Natural killer cell (primary cell): ENCODE results near the gene LGI4. TPM values are rescaled to one million over a fixed set of nuclear protein-coding genes. Genes with fewer than 3 reads are reported as not detected.
A peak's percentile ranks its signal among the peaks of the same experiment; 100 is the strongest.

Experiments
- ATAC-seq, 3 donors: fragments of 150-1000 bp in 2 of 3; fragments of 200-7000 bp in 1 of 3; cut with Tn5 transposase; 1 replicate in 1 of 3; 2 replicates in 2 of 3; pipeline ENCODE4 v1.10.0; 2021; ENCODE audit warnings: mild to moderate bottlenecking in 2 of 3, moderate library complexity in 2 of 3
- DNase-seq, 2 donors: peaks; one replicate each; pipeline versions ENCODE4 v3.0.0 to v3.0.0-alpha.2; 2013 to 2021; ENCODE audit warnings: mixed read lengths in 1 of 2
- H3K27ac ChIP-seq: one replicate; pipeline ENCODE4 v1.5.1; 2013; ENCODE audit warnings: mild to moderate bottlenecking, low read length
- H3K27me3 ChIP-seq: one replicate; pipeline ENCODE4 v1.6.1; 2013; ENCODE audit warnings: low read length; ENCODE audit not compliant: control insufficient read depth, insufficient read depth
- H3K36me3 ChIP-seq: one replicate; pipeline ENCODE4 v1.6.1; 2013; ENCODE audit warnings: low read length; ENCODE audit not compliant: control insufficient read depth, insufficient read depth
- H3K4me1 ChIP-seq: one replicate; pipeline ENCODE4 v1.6.1; 2013; ENCODE audit warnings: low read length; ENCODE audit not compliant: control insufficient read depth, insufficient read depth
- H3K4me3 ChIP-seq: one replicate; pipeline ENCODE4 v1.5.1; 2013; ENCODE audit warnings: low read length
- H3K9me3 ChIP-seq: one replicate; pipeline ENCODE4 v1.6.1; 2013; ENCODE audit warnings: low read length; ENCODE audit not compliant: control insufficient read depth, insufficient read depth
- H3K27ac Mint-ChIP-seq, 2 donors: one replicate each; pipeline ENCODE4 v1.8.0; 2022; ENCODE audit warnings: mild to moderate bottlenecking in 2 of 2, mixed read lengths in 2 of 2, moderate library complexity in 1 of 2
- H3K27me3 Mint-ChIP-seq, 2 donors: one replicate each; pipeline ENCODE4 v1.8.0; 2022; ENCODE audit warnings: low read depth in 2 of 2, mixed read lengths in 2 of 2
- H3K36me3 Mint-ChIP-seq: one replicate; pipeline ENCODE4 v1.8.0; 2022; ENCODE audit warnings: mixed read lengths
- H3K4me1 Mint-ChIP-seq, 2 donors: one replicate each; pipeline ENCODE4 v1.8.0; 2022; ENCODE audit warnings: mixed read lengths in 2 of 2
- H3K4me3 Mint-ChIP-seq: one replicate; pipeline ENCODE4 v1.8.0; 2022; ENCODE audit warnings: mild to moderate bottlenecking, moderate library complexity, mixed read lengths
- H3K9me3 Mint-ChIP-seq, 2 donors: one replicate each; pipeline ENCODE4 v1.8.0; 2022; ENCODE audit warnings: mixed read lengths in 2 of 2
- WGBS: methylation state at CpG from one replicate; pipeline ENCODE4 v1.1.7; 2013; ENCODE audit warnings: missing lambda C conversion rate; ENCODE audit not compliant: insufficient coverage; 5-methylcytosine and 5-hydroxymethylcytosine counted together
- intact Hi-C: fragments of 100-400 bp; cut with micrococcal nuclease; formaldehyde crosslinking; loops from one replicate; pipeline ENCODE4 v1.14.2; 2022
- total RNA-seq, 4 donors: library from RNA; stranded (reverse); fragments of 120-200 nt in 1 of 4; gene quantifications; one replicate each; pipeline versions ENCODE4 v1.2.3 to v1.2.4, GENCODE V29; 2013 to 2022
- TF ChIP-seq, protein P1 (sequence below): fragments of 200-600 bp; IDR thresholded peaks from one replicate; pipeline ENCODE4 v1.8.0; 2022; ENCODE audit warnings: antibody characterized with exemption

The LGI4 gene
- total RNA-seq, 3 donors from 2014 or later (not counting 1 experiment from before 2014, with no cell fraction given) = 0.49 to 0.72 TPM; not detected in 1

DNA sequence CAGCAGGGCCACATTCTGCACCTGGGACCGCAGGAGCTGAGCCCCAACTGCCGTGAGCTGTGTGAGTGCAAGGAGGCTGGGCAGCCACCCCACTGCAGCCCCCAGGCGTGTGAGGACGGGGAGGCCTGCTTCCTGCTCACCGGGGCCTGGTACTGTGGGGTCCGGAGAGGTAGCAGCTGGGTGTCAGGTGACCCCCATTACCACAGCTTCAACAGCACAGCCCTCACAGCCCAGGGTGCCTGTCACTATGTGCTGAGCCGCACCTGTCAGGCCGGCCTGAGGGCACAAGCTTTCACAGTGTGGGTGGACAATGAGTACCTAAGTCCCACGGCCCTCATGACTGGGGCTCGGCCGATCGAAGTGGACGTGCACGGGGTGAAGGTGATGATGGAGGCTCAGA lies 55.0 kb downstream of the LGI4 start:
- ATAC-seq (no peak), DNase-seq (no peak)
- H3K27ac Mint-ChIP-seq = no peak overlapping the region
- no peaks in the 10 kb centered on the region for H3K9me3 Mint-ChIP-seq
- H3K27ac ChIP-seq = no peak overlapping the region
- H3K4me1 ChIP-seq = peaks cover 35% of the 10 kb centered on the region
- TF ChIP-seq, protein P1, sequence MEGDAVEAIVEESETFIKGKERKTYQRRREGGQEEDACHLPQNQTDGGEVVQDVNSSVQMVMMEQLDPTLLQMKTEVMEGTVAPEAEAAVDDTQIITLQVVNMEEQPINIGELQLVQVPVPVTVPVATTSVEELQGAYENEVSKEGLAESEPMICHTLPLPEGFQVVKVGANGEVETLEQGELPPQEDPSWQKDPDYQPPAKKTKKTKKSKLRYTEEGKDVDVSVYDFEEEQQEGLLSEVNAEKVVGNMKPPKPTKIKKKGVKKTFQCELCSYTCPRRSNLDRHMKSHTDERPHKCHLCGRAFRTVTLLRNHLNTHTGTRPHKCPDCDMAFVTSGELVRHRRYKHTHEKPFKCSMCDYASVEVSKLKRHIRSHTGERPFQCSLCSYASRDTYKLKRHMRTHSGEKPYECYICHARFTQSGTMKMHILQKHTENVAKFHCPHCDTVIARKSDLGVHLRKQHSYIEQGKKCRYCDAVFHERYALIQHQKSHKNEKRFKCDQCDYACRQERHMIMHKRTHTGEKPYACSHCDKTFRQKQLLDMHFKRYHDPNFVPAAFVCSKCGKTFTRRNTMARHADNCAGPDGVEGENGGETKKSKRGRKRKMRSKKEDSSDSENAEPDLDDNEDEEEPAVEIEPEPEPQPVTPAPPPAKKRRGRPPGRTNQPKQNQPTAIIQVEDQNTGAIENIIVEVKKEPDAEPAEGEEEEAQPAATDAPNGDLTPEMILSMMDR = no peak
- no peak overlapping the region for H3K4me3 ChIP-seq
- no peak overlapping the region for H3K4me3 Mint-ChIP-seq
- peaks cover 0 to 16% of the 10 kb centered on the region in 2 donors for H3K27me3 Mint-ChIP-seq
- peaks cover 0 to 22% of the 10 kb centered on the region in 2 donors for H3K4me1 Mint-ChIP-seq
- H3K27me3 ChIP-seq = no peaks in the 10 kb centered on the region
- 77% methylated on average over 14 of the region's 14 CpGs for WGBS
- intact Hi-C loops = no loop called here
- no peaks in the 10 kb centered on the region for H3K36me3 ChIP-seq
- no peaks in the 10 kb centered on the region for H3K9me3 ChIP-seq
- no peaks in the 10 kb centered on the region for H3K36me3 Mint-ChIP-seq

DNA sequence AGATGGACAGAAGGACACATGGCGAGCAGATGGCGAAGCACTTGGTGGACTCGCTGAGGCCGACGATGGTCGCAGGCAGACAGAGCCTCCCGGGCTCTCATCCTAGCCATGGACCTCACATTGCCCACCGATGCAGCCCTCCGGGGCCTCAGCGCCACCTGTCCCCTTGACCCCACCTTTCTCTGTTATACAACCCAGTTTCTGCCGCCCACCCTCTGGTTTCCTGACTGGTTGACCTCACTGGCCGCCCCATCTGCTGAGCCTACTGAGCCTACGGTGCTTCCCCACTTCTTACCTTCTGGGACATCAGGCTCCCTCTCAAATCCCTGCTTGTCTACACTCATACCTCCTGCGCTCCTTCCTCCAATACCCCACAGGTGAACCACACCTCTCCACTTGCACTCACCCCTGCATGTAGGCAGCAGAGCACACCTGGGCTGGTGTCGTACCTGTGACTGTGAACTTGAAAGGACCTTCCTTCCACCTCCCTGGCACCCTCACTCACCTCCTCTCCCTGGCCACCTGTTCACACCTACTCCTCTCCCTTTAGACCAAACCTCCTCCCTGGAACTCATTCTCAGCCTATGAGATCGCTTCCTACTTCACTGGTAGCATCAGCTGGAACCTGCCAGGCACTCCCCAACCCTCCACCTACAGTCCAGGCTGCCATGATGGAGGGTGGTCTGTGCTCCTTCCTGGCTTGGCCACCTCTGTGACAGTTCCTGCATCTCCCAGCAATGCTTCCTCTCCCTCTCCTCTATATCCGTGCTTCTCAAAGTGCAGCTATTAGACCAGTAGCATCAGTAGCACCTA lies 57.2 kb downstream of the LGI4 start:
- no peak overlapping the region for H3K27ac Mint-ChIP-seq

DNA sequence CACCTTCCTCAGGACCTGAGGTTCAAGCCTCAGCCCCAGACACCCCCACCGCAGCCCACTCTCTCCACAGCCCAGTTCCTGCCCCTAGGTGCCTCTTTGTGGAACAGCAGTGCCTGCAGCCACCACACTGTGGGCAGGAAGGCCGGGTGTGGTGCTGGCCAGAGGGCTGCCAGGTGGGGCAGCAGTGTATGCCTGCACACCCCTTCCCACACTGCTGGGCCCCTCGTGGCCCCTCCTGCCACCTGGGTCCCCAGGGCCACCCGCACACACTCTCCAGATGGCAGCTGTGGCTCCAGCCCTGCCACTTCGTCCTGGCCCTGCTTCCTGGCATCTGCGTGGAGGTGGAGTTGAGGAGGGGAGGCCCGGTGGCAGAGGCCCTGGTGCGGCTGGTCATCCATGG lies 58.2 kb downstream of the LGI4 start:
- Histone ChIP-seq H3K4me1 (peaks cover 22% of the 10 kb centered on the region), H3K27ac (no peak overlapping the region), H3K9me3 (no peaks in the 10 kb centered on the region), H3K4me3 (no peak overlapping the region), H3K36me3 (no peaks in the 10 kb centered on the region), H3K27me3 (no peaks in the 10 kb centered on the region)
- H3K4me1 Mint-ChIP-seq = peaks cover 0 to 22% of the 10 kb centered on the region in 2 donors
- intact Hi-C loops = no loop called here
- TF ChIP-seq, protein P1 = no peak
- WGBS = 8% methylated on average over 8 of the region's 8 CpGs
- ATAC-seq (peak in 1 of 3 donors; percentile 53), DNase-seq (no peak)
- no peak overlapping the region for H3K4me3 Mint-ChIP-seq
- H3K27me3 Mint-ChIP-seq = peaks cover 0 to 16% of the 10 kb centered on the region in 2 donors
- no peaks in the 10 kb centered on the region for H3K9me3 Mint-ChIP-seq
- H3K36me3 Mint-ChIP-seq = no peaks in the 10 kb centered on the region
- H3K27ac Mint-ChIP-seq = no peak overlapping the region

More for the DNA sequence above, 57.2 kb downstream of the LGI4 start:
- WGBS = 84% methylated on average over 17 of the region's 17 CpGs
- Histone ChIP-seq H3K27ac (no peak overlapping the region), H3K9me3 (no peaks in the 10 kb centered on the region), H3K4me1 (peaks cover 22% of the 10 kb centered on the region), H3K4me3 (no peak overlapping the region), H3K27me3 (no peaks in the 10 kb centered on the region), H3K36me3 (no peaks in the 10 kb centered on the region)
- H3K4me3 Mint-ChIP-seq = no peak overlapping the region
- DNase-seq (no peak), ATAC-seq (no peak)
- peaks cover 0 to 22% of the 10 kb centered on the region in 2 donors for H3K4me1 Mint-ChIP-seq
- no peaks in the 10 kb centered on the region for H3K9me3 Mint-ChIP-seq
- peaks cover 0 to 16% of the 10 kb centered on the region in 2 donors for H3K27me3 Mint-ChIP-seq
- TF ChIP-seq, protein P1 = no peak
- H3K36me3 Mint-ChIP-seq = no peaks in the 10 kb centered on the region
- intact Hi-C loops = no loop called here
